GM21717 (cell line): Measurements from ENCODE around the gene ASTN2.

Experiments used
- ATAC-seq: cut with Tn5 transposase; IDR thresholded peaks from one replicate; pipeline ENCODE4 v1.9.1; 2021; ENCODE audit warnings: mild to moderate bottlenecking, moderate library complexity; ENCODE audit not compliant: unreplicated experiment

Gene ASTN2

GRCh38 chr9:117030254-117030768 is 384.5 kb downstream of the ASTN2 start:
- no peak for ATAC-seq

GRCh38 chr9:117029341-117029740 is 385.5 kb downstream of the ASTN2 start:
- ATAC-seq: no peak

- ATAC-seq: no peak
These were observed 386.6 kb downstream of the ASTN2 start for GRCh38 chr9:117028103-117028858.

GRCh38 chr9:117021906-117022305 is 393.0 kb downstream of the ASTN2 start:
- ATAC-seq: no peak

GRCh38 chr9:117018966-117019617 is 395.8 kb downstream of the ASTN2 start:
- no peak for ATAC-seq

GRCh38 chr9:117017414-117017985 is 397.4 kb downstream of the ASTN2 start:
- no peak for ATAC-seq

DNA sequence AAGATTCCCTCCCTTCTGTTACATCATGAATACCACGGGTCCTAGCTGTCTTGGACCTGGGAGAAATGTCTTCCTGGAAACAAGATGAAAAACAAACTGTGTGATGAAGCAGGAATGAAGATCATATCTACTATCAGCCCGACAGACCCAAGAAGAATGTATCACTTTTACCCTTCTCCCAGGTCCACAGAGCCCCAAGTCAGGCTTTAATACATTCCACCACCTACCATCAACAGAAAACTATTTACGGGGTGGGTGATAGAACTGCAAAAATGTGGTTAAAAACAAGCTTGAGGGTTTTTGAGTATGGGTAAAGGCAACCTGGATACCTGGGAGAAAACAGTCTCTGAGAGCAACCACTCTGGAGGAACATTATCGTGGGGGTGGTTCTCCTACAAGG is 400.8 kb downstream of the ASTN2 start:
- ATAC-seq: no peak

DNA sequence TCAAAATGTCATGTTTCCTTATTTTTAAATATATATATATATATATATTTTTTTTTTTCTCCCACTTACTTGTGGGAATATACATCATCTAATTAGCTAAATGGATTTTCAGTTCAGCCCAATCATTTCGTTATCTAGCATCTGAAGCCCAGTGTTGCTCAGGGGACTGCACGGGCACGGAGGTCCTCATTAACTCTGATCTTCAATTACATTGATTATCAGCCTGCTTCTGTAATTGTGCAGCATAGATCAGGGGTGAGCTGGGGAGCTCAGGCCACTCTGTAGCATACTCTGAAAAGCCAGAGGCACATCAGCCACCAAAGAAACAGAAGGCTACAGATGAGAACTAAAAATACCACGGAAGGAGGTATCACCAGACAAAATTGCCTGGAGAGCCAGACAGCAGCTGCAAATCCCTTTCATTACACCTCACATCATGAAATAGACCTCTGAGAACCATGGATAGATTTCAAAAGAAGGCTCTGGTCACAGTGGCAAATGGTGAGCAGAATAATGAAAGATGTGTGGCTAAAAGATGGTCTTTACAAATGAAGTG is 401.3 kb downstream of the ASTN2 start:
- ATAC-seq: no peak

- ATAC-seq: no peak
These were observed 404.8 kb downstream of the ASTN2 start for GRCh38 chr9:117010061-117010460.

DNA sequence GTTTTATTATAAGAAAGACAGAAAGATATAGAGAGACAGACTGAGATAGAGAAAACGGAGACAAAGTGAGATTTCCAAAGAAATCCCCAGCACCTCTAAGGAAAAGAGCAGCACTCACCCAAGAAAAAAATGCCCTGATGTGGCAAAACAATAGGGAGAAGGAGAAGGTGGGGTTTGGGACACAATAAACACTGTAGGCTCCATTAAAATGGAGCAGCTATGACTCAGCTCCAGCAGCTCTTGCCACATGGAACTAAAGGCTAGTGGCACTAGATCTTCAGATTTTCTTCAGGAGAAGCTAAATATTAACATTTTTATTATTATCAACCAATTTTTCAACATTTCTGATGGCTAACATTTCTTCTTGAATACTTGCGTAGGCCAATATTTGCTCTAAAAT is 406.0 kb downstream of the ASTN2 start:
- ATAC-seq: no peak

GRCh38 chr9:117008461-117008860 is 406.4 kb downstream of the ASTN2 start:
- no peak for ATAC-seq

GRCh38 chr9:117002686-117003085 is 412.2 kb downstream of the ASTN2 start:
- no peak for ATAC-seq

DNA sequence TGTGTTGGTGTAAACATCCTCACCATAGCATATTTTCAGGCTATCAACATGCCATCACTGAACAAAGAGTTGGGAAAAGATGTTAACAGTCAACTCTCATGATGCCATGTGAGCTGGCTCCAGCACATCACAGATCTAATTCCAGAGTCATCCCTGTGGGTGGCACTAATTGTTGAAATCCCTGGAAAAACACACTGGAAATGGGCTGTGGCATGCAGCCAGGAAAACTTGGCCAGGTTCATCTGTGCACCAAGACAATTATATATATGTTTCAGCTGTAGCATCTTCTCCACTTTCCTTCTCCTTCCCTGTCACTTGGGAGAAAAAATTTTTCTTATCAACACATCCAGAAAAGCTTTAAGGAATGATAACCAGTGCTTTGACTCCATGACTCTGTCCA is 414.0 kb downstream of the ASTN2 start:
- ATAC-seq: no peak

DNA sequence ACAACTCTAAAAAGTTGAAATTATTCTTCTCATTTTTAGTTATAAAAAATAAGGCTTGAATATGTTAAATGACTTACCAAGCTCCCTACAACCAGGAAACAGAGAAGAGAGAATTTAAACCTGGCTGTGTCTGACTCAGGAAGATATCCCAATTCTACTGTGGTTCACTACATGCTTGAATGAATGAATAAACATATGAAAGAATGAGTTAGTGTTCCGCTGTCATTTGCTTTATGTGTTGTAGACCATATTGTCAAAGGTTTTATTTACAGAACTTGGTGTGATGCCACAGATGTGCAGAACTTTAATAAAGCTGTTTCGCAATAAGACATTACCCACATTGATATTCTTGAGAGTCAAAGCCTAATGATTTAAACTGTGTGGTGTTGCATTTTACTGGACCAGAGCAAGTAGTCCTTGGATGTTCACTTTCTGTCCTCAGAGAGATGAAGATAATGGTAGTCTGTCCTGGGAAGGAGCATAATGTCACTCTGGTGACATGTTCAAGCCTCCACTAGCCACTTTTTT is 414.6 kb downstream of the ASTN2 start:
- no peak for ATAC-seq

DNA sequence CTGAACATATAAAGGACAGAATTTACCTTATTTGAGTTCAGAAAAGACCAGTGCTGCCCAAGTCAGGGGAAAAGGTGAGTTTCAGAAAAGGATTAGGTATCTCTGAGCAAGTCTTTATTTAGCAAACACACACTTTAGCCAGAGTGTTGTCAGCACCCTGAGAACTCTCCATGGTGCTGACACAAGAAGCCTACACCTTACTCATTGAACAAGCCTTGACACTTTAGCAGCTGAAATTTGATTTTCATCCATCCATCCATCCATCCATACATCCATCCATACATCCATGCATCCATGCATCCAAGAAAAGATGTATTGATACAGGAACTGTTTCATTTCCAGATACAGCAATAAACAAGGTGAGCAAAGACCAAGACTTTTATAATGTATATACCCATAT is 416.6 kb downstream of the ASTN2 start:
- ATAC-seq: no peak

GRCh38 chr9:116992865-116993264 is 422.0 kb downstream of the ASTN2 start:
- no peak for ATAC-seq

DNA sequence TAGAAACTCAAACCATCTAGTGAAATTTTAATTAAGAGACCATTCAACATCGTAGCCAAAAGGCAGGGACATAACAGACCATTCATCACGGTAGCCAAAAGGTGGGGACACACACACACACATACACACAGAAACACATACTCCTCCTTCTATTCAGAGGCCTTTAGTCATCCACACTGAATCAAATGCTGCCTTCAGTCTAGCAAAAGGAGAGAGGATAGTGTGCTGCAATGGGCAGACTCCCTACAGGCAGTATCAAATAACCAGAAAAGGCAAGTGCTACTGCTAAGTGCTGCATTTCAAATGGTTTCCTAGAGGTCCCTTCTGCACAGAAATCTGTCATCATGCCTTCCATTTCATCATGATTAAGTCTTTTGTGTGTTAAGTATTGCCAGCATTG is 423.8 kb downstream of the ASTN2 start:
- no peak for ATAC-seq

DNA sequence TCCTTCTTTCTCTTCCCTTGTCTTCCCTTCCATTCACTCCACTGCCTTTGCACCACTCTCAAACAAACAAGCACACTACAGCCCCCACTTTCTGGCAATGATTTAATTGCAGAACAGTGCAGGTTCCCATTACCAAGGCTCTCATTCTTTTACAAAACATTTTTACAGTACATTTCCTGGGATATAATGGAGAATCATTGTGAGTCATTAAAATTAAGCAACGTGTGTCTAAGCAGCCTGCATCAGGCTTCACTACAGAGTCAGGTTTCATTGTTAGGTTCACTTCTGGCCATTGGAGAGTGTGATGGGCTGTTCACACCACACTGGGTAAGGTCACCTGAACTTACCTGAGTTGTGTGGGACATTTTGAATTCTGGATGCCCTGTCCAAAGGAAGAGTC is 424.3 kb downstream of the ASTN2 start:
- no peak for ATAC-seq

DNA sequence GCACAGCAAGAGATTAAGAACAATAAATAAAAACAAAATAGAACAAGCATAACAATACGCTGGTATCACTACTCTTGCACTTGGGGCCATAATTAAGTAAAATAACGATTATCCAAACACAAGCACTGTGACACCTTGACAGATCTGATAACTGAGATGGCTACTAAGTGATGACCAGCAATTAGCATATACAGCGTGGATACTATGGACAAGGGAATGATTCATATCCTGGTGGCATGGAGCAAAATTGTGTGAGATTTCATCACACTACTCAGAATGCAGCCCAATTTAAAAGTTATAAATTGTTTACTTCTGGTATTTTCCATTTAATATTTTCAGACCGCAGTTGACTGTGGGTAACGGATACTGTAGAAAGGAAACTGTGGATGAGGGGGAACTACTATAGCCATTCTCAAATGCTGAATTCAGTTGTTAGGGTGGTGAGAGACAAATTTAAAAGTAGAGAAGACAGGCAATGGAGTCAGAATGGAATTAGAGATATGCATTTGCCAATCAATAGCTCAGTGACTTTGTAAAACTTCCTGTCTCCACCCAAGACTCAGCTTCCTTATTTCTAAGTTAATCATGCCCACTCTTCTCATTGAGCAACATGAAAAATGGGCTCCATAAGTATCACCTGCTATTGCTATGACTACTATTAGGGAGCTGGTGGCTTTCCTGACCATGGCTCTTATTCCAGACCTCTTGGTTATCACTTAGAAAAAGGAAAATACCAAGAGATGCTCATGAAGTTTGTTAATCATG is 427.0 kb downstream of the ASTN2 start:
- ATAC-seq: no peak

DNA sequence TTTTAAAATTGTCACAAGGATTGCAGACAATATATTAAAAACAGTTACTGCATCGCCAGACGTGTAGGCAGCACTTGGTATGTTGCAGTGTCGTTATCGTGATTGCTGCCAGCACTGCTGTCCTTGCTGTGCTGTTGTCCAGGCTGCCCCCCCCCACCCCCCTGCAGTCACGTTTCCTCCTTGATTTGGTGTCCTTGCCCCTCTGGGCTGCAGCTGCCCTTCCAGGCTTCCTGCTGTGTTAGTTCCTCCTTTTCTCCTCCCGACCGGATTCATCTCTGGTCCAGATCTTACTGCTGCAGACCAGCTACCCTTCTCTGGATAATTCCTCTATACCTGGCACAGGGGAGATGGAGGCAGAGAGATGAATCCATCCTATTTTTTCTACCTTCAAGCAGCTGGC is 428.8 kb downstream of the ASTN2 start:
- ATAC-seq: no peak

- ATAC-seq: no peak
These were observed 429.3 kb downstream of the ASTN2 start for GRCh38 chr9:116985596-116985995.
